Endothelial cell of umbilical vein (primary cell): ENCODE data around the gene DCP2. TPM values are rescaled to one million over a fixed set of nuclear protein-coding genes. Genes with fewer than 3 reads are reported as not detected.

Experiments
- BruUV-seq: library from RNA; stranded (reverse); fragments of 400-500 nt; replicated peaks from 2 replicates; lab custom pipeline; 2021; lab: Mats Ljungman, UMichigan
- CTCF ChIA-PET: fragments of 300-600, 350-600 bp; sonication (Branson Sonifier 250); formaldehyde crosslinking; loops from one replicate; lab custom pipeline; 2021; ENCODE audit warnings: antibody characterized with exemption, inconsistent platforms; lab: Charles Lee
- POLR2A ChIA-PET: fragments of 300-600, 350-600 bp; sonication (Branson Sonifier 250); formaldehyde crosslinking; loops from one replicate; lab custom pipeline; 2021; ENCODE audit warnings: antibody characterized with exemption, inconsistent platforms; lab: Charles Lee
- DNase-seq: peaks from one replicate; pipeline ENCODE4 v3.0.0-alpha.2; 2011; ENCODE audit warnings: low read depth, low spot score
- FAIRE-seq: peaks from 2 replicates; lab custom pipeline; 2011; peaks lifted over from hg19 to GRCh38; lab: Jason Lieb, UNC
- H2AFZ ChIP-seq: 2 replicates; pipeline ENCODE4 v1.6.0; 2012; ENCODE audit warnings: low read depth, low read length, control low read depth, inconsistent platforms
- H3K27ac ChIP-seq: 2 replicates; pipeline ENCODE4 v1.5.1; 2011; ENCODE audit warnings: low read depth, mild to moderate bottlenecking, control low read depth, low read length, moderate library complexity; ENCODE audit not compliant: insufficient read depth
- H3K27me3 ChIP-seq, 2 experiments: 2 replicates each; pipeline versions ENCODE4 v1.6.0 to v1.6.1; 2011; ENCODE audit warnings: low read length in 2 of 2, mixed read lengths in 1 of 2; ENCODE audit not compliant: control insufficient read depth in 2 of 2, insufficient read depth in 2 of 2
- H3K36me3 ChIP-seq, 2 experiments: 2 replicates in 1 of 2; 3 replicates in 1 of 2; pipeline ENCODE4 v1.5.1; 2011; ENCODE audit warnings: low read length in 2 of 2, mild to moderate bottlenecking in 1 of 2, moderate library complexity in 1 of 2; ENCODE audit not compliant: control insufficient read depth in 2 of 2, insufficient read depth in 2 of 2; ENCODE audit errors: extremely low read depth in 1 of 2
- H3K4me1 ChIP-seq: 3 replicates; pipeline ENCODE4 v1.5.1; 2011; ENCODE audit warnings: mild to moderate bottlenecking, low read length; ENCODE audit not compliant: control insufficient read depth, insufficient read depth; ENCODE audit errors: extremely low read depth
- H3K4me2 ChIP-seq: 2 replicates; pipeline ENCODE4 v1.6.1; 2011; ENCODE audit warnings: low read length, control low read depth, mixed read lengths; ENCODE audit not compliant: insufficient read depth
- H3K4me3 ChIP-seq, 3 experiments: fragments of 200-600 bp in 1 of 3; sonication (generic), shearing (Covaris generic) in 1 of 3; replicated peaks in 1 of 3; 2 replicates each; pipeline ENCODE4 v1.5.1; 2011 to 2016; ENCODE audit warnings: control low read depth in 3 of 3, low read length in 3 of 3, mild to moderate bottlenecking in 2 of 3, inconsistent platforms in 1 of 3, low read depth in 1 of 3, moderate library complexity in 1 of 3; ENCODE audit not compliant: insufficient read depth in 1 of 3
- H3K79me2 ChIP-seq: 2 replicates; pipeline ENCODE4 v1.6.0; 2012; ENCODE audit warnings: low read length, inconsistent platforms; ENCODE audit not compliant: control insufficient read depth, insufficient read depth
- H3K9ac ChIP-seq: replicated peaks from 2 replicates; pipeline ENCODE3; 2011; ENCODE audit warnings: low read length, control low read depth; ENCODE audit not compliant: insufficient read depth; ENCODE audit errors: extremely low read depth
- H3K9me1 ChIP-seq: replicated peaks from 3 replicates; pipeline ENCODE4 v1.6.0; 2011; ENCODE audit warnings: mild to moderate bottlenecking, low read length; ENCODE audit not compliant: control insufficient read depth, insufficient read depth; ENCODE audit errors: extremely low read depth
- H3K9me3 ChIP-seq: replicated peaks from 2 replicates; pipeline ENCODE4 v1.5.1; 2012; ENCODE audit warnings: low read length, inconsistent platforms; ENCODE audit not compliant: control insufficient read depth, insufficient read depth
- H4K20me1 ChIP-seq: replicated peaks from 2 replicates; pipeline ENCODE3; 2011; ENCODE audit warnings: mild to moderate bottlenecking, low read length; ENCODE audit not compliant: control insufficient read depth, insufficient read depth; ENCODE audit errors: extremely low read depth
- CTCF ChIP-seq, 2 donors: IDR thresholded peaks; 1 replicate in 1 of 2; 2 replicates in 1 of 2; pipeline ENCODE4 v1.5.1; 2011; ENCODE audit warnings: low read length in 2 of 2, mild to moderate bottlenecking in 2 of 2, moderate library complexity in 2 of 2, control low read depth in 1 of 2, inconsistent platforms in 1 of 2, low read depth in 1 of 2; ENCODE audit not compliant: insufficient read depth in 1 of 2; ENCODE audit errors: extremely low read depth in 1 of 2
- EZH2 ChIP-seq: IDR thresholded peaks from 2 replicates; pipeline ENCODE4 v1.6.1; 2012; ENCODE audit warnings: borderline replicate concordance, low read depth, mild to moderate bottlenecking, moderate library complexity, low read length, inconsistent platforms; ENCODE audit not compliant: severe bottlenecking
- FOS ChIP-seq: IDR thresholded peaks from 2 replicates; pipeline ENCODE4 v1.6.1; 2011; ENCODE audit warnings: mild to moderate bottlenecking, low read length, moderate library complexity, borderline replicate concordance; ENCODE audit not compliant: insufficient read depth
- GATA2 ChIP-seq: IDR thresholded peaks from 2 replicates; pipeline ENCODE4 v1.7.0; 2011; ENCODE audit warnings: low read depth, mild to moderate bottlenecking, moderate library complexity, mixed read lengths, low read length; ENCODE audit not compliant: insufficient read length, insufficient read depth
- JUN ChIP-seq: IDR thresholded peaks from 2 replicates; pipeline ENCODE4 v1.6.1; 2011; ENCODE audit warnings: borderline replicate concordance, low read depth; ENCODE audit not compliant: insufficient read length, insufficient read depth
- MAX ChIP-seq: IDR thresholded peaks from 2 replicates; pipeline ENCODE4 v1.6.1; 2011; ENCODE audit not compliant: insufficient read depth, insufficient read length
- MYC ChIP-seq: IDR thresholded peaks from one replicate; pipeline ENCODE4 v1.6.1; 2011; ENCODE audit warnings: mild to moderate bottlenecking, low read depth, low read length
- POLR2A ChIP-seq: IDR thresholded peaks from 2 replicates; pipeline ENCODE4 v1.6.1; 2012; ENCODE audit warnings: low read depth, mild to moderate bottlenecking, control low read depth, low read length
- POLR2AphosphoS5 ChIP-seq: IDR thresholded peaks from 2 replicates; pipeline ENCODE4 v1.6.1; 2012; ENCODE audit warnings: low read depth, mild to moderate bottlenecking, control low read depth, low read length, moderate library complexity; ENCODE audit not compliant: insufficient read depth
- dilution Hi-C: fragments of 300-500 bp; cut with MboI; formaldehyde crosslinking; loops from one replicate; pipeline ENCODE4 v1.15.0; 2019; ENCODE audit warnings: low sequenced_read_pairs; ENCODE audit not compliant: extremely low pct_ligation_motif_present
- intact Hi-C: fragments of 100-400 bp; cut with micrococcal nuclease; formaldehyde crosslinking; loops from one replicate; pipeline ENCODE4 v1.10.0; 2022
- polyA plus RNA-seq, 4 experiments: library from polyadenylated mRNA; depleted of rRNA in 3 of 4; stranded (reverse) in 3 of 4; unstranded in 1 of 4; fragments of >200 nt; gene quantifications; 2 replicates each; pipeline versions ENCODE4 v1.2.1 to v1.2.3, GENCODE V29; 2011 to 2012; ENCODE audit warnings: missing spikeins in 1 of 4
- total RNA-seq: library from RNA; stranded (reverse); gene quantifications from 2 replicates; pipeline ENCODE4 v1.2.3, GENCODE V29; 2021

The DCP2 gene
- total and polyA plus RNA-seq, 2 donors (not counting 3 experiments of a cell fraction or from before 2014, with no cell fraction given), result 11.3 to 60.0 TPM

DNA sequence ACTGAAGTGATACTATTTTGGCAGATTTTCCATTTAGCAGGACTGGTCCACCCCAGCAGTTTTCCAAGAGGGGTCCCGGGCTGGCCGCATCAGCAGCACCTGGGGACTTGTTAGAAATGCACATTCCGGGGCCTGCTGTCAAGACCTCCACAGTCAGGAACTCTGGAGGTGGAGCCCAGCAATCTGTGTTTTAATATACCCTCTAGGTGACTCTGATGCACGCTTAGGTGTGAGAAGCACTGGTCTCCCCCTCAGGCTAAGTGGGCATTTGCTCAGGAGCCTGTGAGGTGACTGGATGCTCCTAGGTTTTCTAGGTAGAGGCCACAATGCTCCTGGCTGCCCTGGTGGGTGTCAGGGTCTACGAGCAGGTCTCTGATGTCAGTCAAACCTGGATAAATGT is 81.7 kb downstream of the DCP2 start:
- Histone ChIP-seq H2AFZ (no peak overlapping the region), H3K4me3 (no peak overlapping the region), H3K27ac (peak overlapping the region; percentile 81), H3K79me2 (no peaks in the 10 kb centered on the region), H3K9me3 (no peaks in the 10 kb centered on the region), H3K27me3 (no peaks in the 10 kb centered on the region), H3K4me1 (peaks cover 16% of the 10 kb centered on the region), H3K36me3 (peaks cover 2 to 3% of the 10 kb centered on the region in 2 experiments), H3K9ac (no peak overlapping the region), H3K9me1 (no peaks in the 10 kb centered on the region), H4K20me1 (no peaks in the 10 kb centered on the region), H3K4me2 (no peak overlapping the region)
- TF ChIP-seq POLR2A (no peak), MYC (no peak), GATA2 (no peak), MAX (no peak), CTCF (IDR thresholded peaks at IDR 0.05; ENCODE audit: extremely low read depth in 1 of 2, insufficient read depth in 1 of 2, low read depth in 1 of 2, low read length in 2 of 2) (no peak), EZH2 (no peak), JUN (no peak), POLR2AphosphoS5 (no peak), FOS (no peak)
- FAIRE-seq (no peak), DNase-seq (no peak)
- intact Hi-C loops (loop anchor here (2.0 kb wide), 1 partner anchor 237 kb away; no protein-coding TSS in a partner anchor), dilution Hi-C loops (no loop called here)
- no TSS peak for BruUV-seq
- ChIA-PET CTCF (interaction anchor here (1.0 to 2.2 kb wide), 8 partner anchors 8 to 548 kb away, joined by 3 to 17 read pairs (median 5); no protein-coding TSS in a partner anchor), POLR2A (no interaction called here)
